ENCODE measurements around the gene TMEM95. TPM values are rescaled to one million over a fixed set of nuclear protein-coding genes. Genes with fewer than 3 reads are reported as not detected.

TMEM95 gene
- polyA plus RNA-seq, 1 donor from 2014 or later: not detected

GRCh38 chr17:7327056-7327455 is 27.9 kb upstream of the TMEM95 start:
- Histone ChIP-seq H3K9me2 (ENCODE audit: insufficient read depth, low read length) (no peaks in the 10 kb centered on the region), H3K9ac (ENCODE audit: low read length) (no peak overlapping the region), H3K27me3 (ENCODE audit: insufficient read depth, low read depth, low read length) (no peaks in the 10 kb centered on the region), H3F3A (ENCODE audit: insufficient read depth, low read length, poor library complexity, severe bottlenecking) (no peaks in the 10 kb centered on the region), H3K4me2 (ENCODE audit: low read length) (no peak overlapping the region), H3K9me3 (ENCODE audit: low read length) (no peaks in the 10 kb centered on the region), H3K4me3 (ENCODE audit: low read length) (peak overlapping the region; percentile 92), H2AFZ (ENCODE audit: low read depth, low read length) (no peak overlapping the region), H3K36me3 (ENCODE audit: insufficient read depth, low read length) (no peaks in the 10 kb centered on the region), H4K20me1 (ENCODE audit: insufficient read depth) (no peaks in the 10 kb centered on the region), H3K27ac (ENCODE audit: low read length) (no peak overlapping the region), H3K79me2 (replicated peaks; ENCODE audit: insufficient read depth, low read length) (peaks cover 9% of the 10 kb centered on the region)
- no peak for TF ChIP-seq SMC3 (conservative IDR thresholded peaks at IDR 0.05; ENCODE audit: poor library complexity)
- TF ChIP-seq EZH2 (IDR thresholded peaks at IDR 0.05; ENCODE audit: borderline replicate concordance, insufficient read depth, low read length, poor library complexity, severe bottlenecking): no peak
- no peak for TF ChIP-seq POLR2AphosphoS5 (IDR thresholded peaks at IDR 0.05)
- TF ChIP-seq TAF1 (IDR thresholded peaks at IDR 0.05; ENCODE audit: low read depth): no peak
- TF ChIP-seq MXI1 (conservative IDR thresholded peaks at IDR 0.05; ENCODE audit: poor library complexity, severe bottlenecking): no peak
- no peak for TF ChIP-seq CTCF (IDR thresholded peaks at IDR 0.05; ENCODE audit: poor library complexity, severe bottlenecking)
- TF ChIP-seq RAD21 (conservative IDR thresholded peaks at IDR 0.05): no peak
- no peak for TF ChIP-seq REST (IDR thresholded peaks at IDR 0.05; ENCODE audit: borderline replicate concordance)
- TF ChIP-seq EP300 (conservative IDR thresholded peaks at IDR 0.05; ENCODE audit: poor library complexity, severe bottlenecking): no peak

- no peaks in the 10 kb centered on the region for H3K9me3 ChIP-seq (ENCODE audit: low read length)
- no peak for TF ChIP-seq EP300 (conservative IDR thresholded peaks at IDR 0.05; ENCODE audit: poor library complexity, severe bottlenecking)
- no peak for TF ChIP-seq POLR2AphosphoS5 (IDR thresholded peaks at IDR 0.05)
- no peak for TF ChIP-seq EZH2 (IDR thresholded peaks at IDR 0.05; ENCODE audit: borderline replicate concordance, insufficient read depth, low read length, poor library complexity, severe bottlenecking)
- TF ChIP-seq RAD21 (conservative IDR thresholded peaks at IDR 0.05): no peak
- TF ChIP-seq SMC3 (conservative IDR thresholded peaks at IDR 0.05; ENCODE audit: poor library complexity): no peak
- TF ChIP-seq REST (IDR thresholded peaks at IDR 0.05; ENCODE audit: borderline replicate concordance): no peak
- no peak for TF ChIP-seq TAF1 (IDR thresholded peaks at IDR 0.05; ENCODE audit: low read depth)
- no peak for TF ChIP-seq MXI1 (conservative IDR thresholded peaks at IDR 0.05; ENCODE audit: poor library complexity, severe bottlenecking)
- TF ChIP-seq CTCF (IDR thresholded peaks at IDR 0.05; ENCODE audit: poor library complexity, severe bottlenecking): no peak
- no peaks in the 10 kb centered on the region for H3K36me3 ChIP-seq (ENCODE audit: insufficient read depth, low read length)
- peak overlapping the region; percentile 92 for H3K4me3 ChIP-seq (ENCODE audit: low read length)
- peaks cover 9% of the 10 kb centered on the region for H3K79me2 ChIP-seq (replicated peaks; ENCODE audit: insufficient read depth, low read length)
- H3K9ac ChIP-seq (ENCODE audit: low read length): peak overlapping the region; percentile 81
- H2AFZ ChIP-seq (ENCODE audit: low read depth, low read length): no peak overlapping the region
- H3F3A ChIP-seq (ENCODE audit: insufficient read depth, low read length, poor library complexity, severe bottlenecking): no peaks in the 10 kb centered on the region
- H3K9me2 ChIP-seq (ENCODE audit: insufficient read depth, low read length): no peaks in the 10 kb centered on the region
- H4K20me1 ChIP-seq (ENCODE audit: insufficient read depth): no peaks in the 10 kb centered on the region
- no peak overlapping the region for H3K4me2 ChIP-seq (ENCODE audit: low read length)
- no peaks in the 10 kb centered on the region for H3K27me3 ChIP-seq (ENCODE audit: insufficient read depth, low read depth, low read length)
- H3K27ac ChIP-seq (ENCODE audit: low read length): no peak overlapping the region
Measured at GRCh38 chr17:7327501-7327900, 27.5 kb upstream of the TMEM95 start.

Data from neural cell (in vitro differentiated cells).